B cell (primary cell): ENCODE results near the gene TRAPPC5. TPM values are rescaled to one million over a fixed set of nuclear protein-coding genes. Genes with fewer than 3 reads are reported as not detected.
A peak's percentile ranks its signal among the peaks of the same experiment; 100 is the strongest.

Source experiments
- ATAC-seq: fragments of 200-7000 bp; cut with Tn5 transposase; one replicate; pipeline ENCODE4 v1.10.0; 2021; ENCODE audit warnings: low read depth, mild to moderate bottlenecking, moderate number of reproducible peaks, moderate library complexity
- CTCF ChIA-PET: fragments of 350-600 bp; sonication (Branson Sonifier 250); formaldehyde crosslinking; loops from one replicate; lab custom pipeline; 2021; ENCODE audit warnings: antibody characterized with exemption, inconsistent platforms; lab: Charles Lee
- POLR2A ChIA-PET: fragments of 350-600 bp; sonication (Branson Sonifier 250); formaldehyde crosslinking; loops from one replicate; lab custom pipeline; 2021; ENCODE audit warnings: antibody characterized with exemption; lab: Charles Lee
- DNase-seq: peaks from one replicate; pipeline ENCODE4 v3.0.0; 2013
- H2AFZ ChIP-seq: 2 replicates; pipeline ENCODE4 v1.6.1; 2012; ENCODE audit warnings: mild to moderate bottlenecking, low read depth, low read length; ENCODE audit not compliant: insufficient read depth, poor library complexity, severe bottlenecking
- H3K27ac ChIP-seq, 2 donors: 1 replicate in 1 of 2; 2 replicates in 1 of 2; pipeline ENCODE4 v1.5.1; 2012 to 2013; ENCODE audit warnings: low read length in 2 of 2, mild to moderate bottlenecking in 2 of 2, moderate library complexity in 1 of 2
- H3K27me3 ChIP-seq, 4 experiments: fragments of 200-600 bp in 1 of 4; sonication (generic) in 1 of 4; replicated peaks in 1 of 4; 1 replicate in 2 of 4; 2 replicates in 2 of 4; pipeline versions ENCODE4 v1.6.1 to v1.7.0; 2013 to 2016; ENCODE audit warnings: low read length in 3 of 4, mild to moderate bottlenecking in 2 of 4, mixed read lengths in 1 of 4, moderate library complexity in 1 of 4; ENCODE audit not compliant: insufficient read depth in 4 of 4, control insufficient read depth in 3 of 4; ENCODE audit errors: control extremely low read depth in 1 of 4
- H3K36me3 ChIP-seq, 2 experiments: replicated peaks in 1 of 2; 1 replicate in 1 of 2; 2 replicates in 1 of 2; pipeline versions ENCODE4 v1.6.1 to v1.7.1; 2013; ENCODE audit warnings: low read length in 1 of 2; ENCODE audit not compliant: insufficient read depth in 2 of 2, control insufficient read depth in 1 of 2; ENCODE audit errors: control extremely low read depth in 1 of 2, extremely low read depth in 1 of 2
- H3K4me1 ChIP-seq, 2 donors: fragments of 200-600 bp in 1 of 2; sonication (generic) in 1 of 2; 1 replicate in 1 of 2; 2 replicates in 1 of 2; pipeline versions ENCODE4 v1.5.1 to v1.6.1; 2013 to 2017; ENCODE audit warnings: low read length in 2 of 2; ENCODE audit not compliant: control insufficient read depth in 2 of 2, insufficient read depth in 2 of 2
- H3K4me2 ChIP-seq: replicated peaks from 2 replicates; pipeline ENCODE3; 2012; ENCODE audit warnings: mild to moderate bottlenecking, low read depth, low read length; ENCODE audit not compliant: poor library complexity, severe bottlenecking
- H3K4me3 ChIP-seq, 5 experiments: fragments of 200-600 bp in 1 of 5; sonication (generic) in 1 of 5; 1 replicate in 3 of 5; 2 replicates in 2 of 5; pipeline versions ENCODE4 v1.5.1 to v1.7.0; 2011 to 2016; ENCODE audit warnings: low read length in 4 of 5, mild to moderate bottlenecking in 4 of 5, low read depth in 2 of 5, control low read depth in 1 of 5, moderate library complexity in 1 of 5; ENCODE audit not compliant: insufficient read depth in 1 of 5; ENCODE audit errors: control extremely low read depth in 1 of 5, extremely low read depth in 1 of 5
- H3K79me2 ChIP-seq: fragments of 200-600 bp; sonication (generic); one replicate; pipeline ENCODE4 v1.6.0; 2016; ENCODE audit warnings: low read length; ENCODE audit not compliant: control insufficient read depth, insufficient read depth
- H3K9ac ChIP-seq: fragments of 200-600 bp; sonication (generic); 2 replicates; pipeline ENCODE4 v1.6.1; 2017; ENCODE audit warnings: mild to moderate bottlenecking, low read length, moderate library complexity
- H3K9me3 ChIP-seq, 3 donors: one replicate each; pipeline versions ENCODE4 v1.6.1 to v1.7.1; 2013; ENCODE audit warnings: low read length in 2 of 3; ENCODE audit not compliant: control insufficient read depth in 2 of 3, insufficient read depth in 1 of 3; ENCODE audit errors: control extremely low read depth in 1 of 3
- H4K20me1 ChIP-seq: 2 replicates; pipeline ENCODE4 v1.6.0; 2012; ENCODE audit warnings: mild to moderate bottlenecking, low read length; ENCODE audit not compliant: insufficient read depth, control insufficient read depth, poor library complexity, severe bottlenecking
- H3K27ac Mint-ChIP-seq: one replicate; pipeline ENCODE4 v1.8.0; 2021; ENCODE audit warnings: mixed read lengths
- H3K27me3 Mint-ChIP-seq: one replicate; pipeline ENCODE4 v1.8.0; 2021; ENCODE audit warnings: mixed read lengths
- H3K4me1 Mint-ChIP-seq: one replicate; pipeline ENCODE4 v1.8.0; 2021; ENCODE audit warnings: mixed read lengths
- H3K4me3 Mint-ChIP-seq: one replicate; pipeline ENCODE4 v1.8.0; 2021; ENCODE audit warnings: mixed read lengths
- H3K9me3 Mint-ChIP-seq: one replicate; pipeline ENCODE4 v1.8.0; 2022; ENCODE audit warnings: mixed read lengths; ENCODE audit not compliant: insufficient read depth
- CTCF ChIP-seq: fragments of 200-600 bp; IDR thresholded peaks from one replicate; pipeline ENCODE4 v1.8.0; 2022; ENCODE audit warnings: antibody characterized with exemption, mild to moderate bottlenecking
- EZH2 ChIP-seq: IDR thresholded peaks from 2 replicates; pipeline ENCODE4 v1.6.1; 2012; ENCODE audit warnings: borderline replicate concordance, low read depth, mild to moderate bottlenecking, moderate library complexity, low read length; ENCODE audit not compliant: insufficient read depth, poor library complexity, severe bottlenecking
- WGBS: methylation state at CpG from one replicate; pipeline ENCODE4 v1.1.5; 2013; ENCODE audit warnings: missing lambda C conversion rate; ENCODE audit not compliant: insufficient coverage; 5-methylcytosine and 5-hydroxymethylcytosine counted together
- intact Hi-C: fragments of 100-400 bp; cut with micrococcal nuclease; formaldehyde crosslinking; loops from one replicate; pipeline ENCODE4 v1.10.0; 2022
- polyA plus RNA-seq: library from polyadenylated mRNA; depleted of rRNA; stranded (reverse); fragments of >200 nt; gene quantifications from 2 replicates; pipeline ENCODE4 v1.2.3, GENCODE V29; 2012
- total RNA-seq, 2 donors: library from RNA; stranded (reverse); fragments of 120-200 nt in 1 of 2; gene quantifications; 1 replicate in 1 of 2; 2 replicates in 1 of 2; pipeline versions ENCODE4 v1.2.3 to v1.2.4, GENCODE V29; 2013 to 2022

Gene TRAPPC5
- total and polyA plus RNA-seq, 2 donors (not counting 1 experiment from before 2014, with no cell fraction given): 61.5 to 64.9 TPM

DNA sequence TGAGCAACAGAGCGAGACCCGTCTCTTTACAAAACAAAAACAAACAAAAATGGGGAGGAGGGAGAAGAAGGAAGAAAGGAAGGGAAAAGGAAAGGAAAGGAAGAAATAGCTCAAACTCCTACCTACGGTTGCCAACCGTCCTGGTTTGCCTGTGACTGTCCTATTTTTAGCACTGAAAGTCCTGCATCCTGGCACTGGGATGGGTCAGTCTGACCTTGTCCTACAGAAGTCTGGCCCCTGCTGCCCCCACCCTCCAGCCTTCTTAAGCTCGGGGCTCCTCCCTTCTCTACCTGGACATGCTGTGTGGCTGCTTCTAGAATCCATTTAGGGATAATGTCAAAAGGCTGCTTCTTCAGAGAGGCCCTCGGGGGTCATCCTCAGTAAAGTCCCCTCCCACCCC is 45.0 kb upstream of the TRAPPC5 start:
- Mint-ChIP-seq H3K27ac (peak overlapping the region; percentile 86), H3K4me1 (peaks cover 46% of the 10 kb centered on the region), H3K4me3 (peak overlapping the region; percentile 80), H3K9me3 (no peaks in the 10 kb centered on the region), H3K27me3 (no peaks in the 10 kb centered on the region)
- ChIA-PET CTCF (interaction anchor here (1.8 kb wide), 1 partner anchor 17 kb away, joined by 5 read pairs; no protein-coding TSS in a partner anchor), POLR2A (interaction anchor here (0.5 to 1.2 kb wide), 2 partner anchors 9 to 14 kb away, joined by 3 read pairs; no protein-coding TSS in a partner anchor)
- Histone ChIP-seq H3K27me3 (no peaks in the 10 kb centered on the region), H3K4me3 (no peak overlapping the region), H3K9ac (no peak overlapping the region), H2AFZ (no peak overlapping the region), H3K36me3 (peaks cover 4 to 21% of the 10 kb centered on the region in 2 experiments), H3K4me2 (peak overlapping the region; percentile 97), H3K79me2 (peaks cover 77% of the 10 kb centered on the region), H3K27ac (no peak overlapping the region), H3K4me1 (peaks cover 19 to 23% of the 10 kb centered on the region in 2 donors), H4K20me1 (peaks cover 5% of the 10 kb centered on the region), H3K9me3 (peaks cover 0 to 7% (median 0%) of the 10 kb centered on the region in 3 donors)
- DNase-seq (no peak), ATAC-seq (no peak)
- no peak for TF ChIP-seq EZH2
- no peak for TF ChIP-seq CTCF
- intact Hi-C loops: no loop called here
- no CpG with 5 or more reads among the region's 6 CpGs for WGBS

GRCh38 chr19:7636317-7636690 is 44.3 kb upstream of the TRAPPC5 start:
- no peak for TF ChIP-seq CTCF
- TF ChIP-seq EZH2: no peak
- ChIA-PET CTCF (interaction anchor here (1.8 kb wide), 1 partner anchor 16 kb away, joined by 5 read pairs; no protein-coding TSS in a partner anchor), POLR2A (interaction anchor here (0.5 to 1.2 kb wide), 2 partner anchors 10 to 14 kb away, joined by 3 read pairs; no protein-coding TSS in a partner anchor)
- H3K4me3 Mint-ChIP-seq: peak overlapping the region; percentile 90
- Histone ChIP-seq H3K4me2 (peak overlapping the region; percentile 97), H3K36me3 (peaks cover 4 to 27% of the 10 kb centered on the region in 2 experiments), H3K4me1 (peaks cover 17 to 21% of the 10 kb centered on the region in 2 donors), H3K9me3 (peaks cover 0 to 7% (median 0%) of the 10 kb centered on the region in 3 donors), H3K27me3 (no peaks in the 10 kb centered on the region), H3K9ac (peak overlapping the region; percentile 86), H3K79me2 (peaks cover 72% of the 10 kb centered on the region), H3K4me3 (peak overlapping the region in 4 of 5 experiments; percentile 43 to 89 (median 80)), H2AFZ (peak overlapping the region; percentile 81), H4K20me1 (peaks cover 11% of the 10 kb centered on the region), H3K27ac (peak overlapping the region; percentile 68 to 93)
- no peaks in the 10 kb centered on the region for H3K27me3 Mint-ChIP-seq
- WGBS: 85% methylated on average over 16 of the region's 16 CpGs
- H3K27ac Mint-ChIP-seq: peak overlapping the region; percentile 94
- H3K9me3 Mint-ChIP-seq: no peaks in the 10 kb centered on the region
- peaks cover 41% of the 10 kb centered on the region for H3K4me1 Mint-ChIP-seq
- intact Hi-C loops: no loop called here
- DNase-seq (no peak), ATAC-seq (no peak)
